NCI-H446 (cell line): Measurements from ENCODE around the gene UGT3A2.

Experiments
- DNase-seq, 2 experiments: peaks; one replicate each; lab custom pipeline; 2025; lab: John Stamatoyannopoulos, UW

Gene UGT3A2, protein sequence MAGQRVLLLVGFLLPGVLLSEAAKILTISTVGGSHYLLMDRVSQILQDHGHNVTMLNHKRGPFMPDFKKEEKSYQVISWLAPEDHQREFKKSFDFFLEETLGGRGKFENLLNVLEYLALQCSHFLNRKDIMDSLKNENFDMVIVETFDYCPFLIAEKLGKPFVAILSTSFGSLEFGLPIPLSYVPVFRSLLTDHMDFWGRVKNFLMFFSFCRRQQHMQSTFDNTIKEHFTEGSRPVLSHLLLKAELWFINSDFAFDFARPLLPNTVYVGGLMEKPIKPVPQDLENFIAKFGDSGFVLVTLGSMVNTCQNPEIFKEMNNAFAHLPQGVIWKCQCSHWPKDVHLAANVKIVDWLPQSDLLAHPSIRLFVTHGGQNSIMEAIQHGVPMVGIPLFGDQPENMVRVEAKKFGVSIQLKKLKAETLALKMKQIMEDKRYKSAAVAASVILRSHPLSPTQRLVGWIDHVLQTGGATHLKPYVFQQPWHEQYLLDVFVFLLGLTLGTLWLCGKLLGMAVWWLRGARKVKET

GRCh38 chr5:36066540-36067210, at the start of gene UGT3A2:
TSS of gene UGT3A2 (minus strand) at chr5:36066882. CDS start at chr5:36066789, 93 bp downstream.
- DNase-seq, result no peak

DNA sequence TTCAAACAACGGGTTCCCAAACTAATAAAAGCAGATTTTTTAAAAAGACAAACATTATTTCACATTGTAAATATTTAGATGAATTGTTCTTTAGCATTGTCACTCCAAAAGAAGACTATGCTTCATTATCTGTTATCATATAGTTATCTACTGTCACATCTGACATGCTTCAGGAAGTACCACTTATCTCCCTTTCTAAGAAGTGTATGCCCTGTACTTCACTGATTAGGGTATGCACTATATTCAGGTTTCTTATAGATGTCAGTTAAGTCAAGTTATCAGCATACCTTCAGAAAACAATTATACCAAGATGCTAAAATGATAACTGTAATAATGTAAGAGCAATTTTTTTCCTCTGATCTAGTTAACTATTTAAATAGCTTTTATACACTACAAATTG, 44.6 kb upstream of the UGT3A2 start:
- no peak for DNase-seq

GRCh38 chr5:36108758-36109460, 42.2 kb upstream of the UGT3A2 start:
- no peak for DNase-seq

GRCh38 chr5:36105819-36106218, 39.1 kb upstream of the UGT3A2 start:
- DNase-seq, result no peak

GRCh38 chr5:36099748-36100147, 33.1 kb upstream of the UGT3A2 start:
- DNase-seq, result no peak

DNA sequence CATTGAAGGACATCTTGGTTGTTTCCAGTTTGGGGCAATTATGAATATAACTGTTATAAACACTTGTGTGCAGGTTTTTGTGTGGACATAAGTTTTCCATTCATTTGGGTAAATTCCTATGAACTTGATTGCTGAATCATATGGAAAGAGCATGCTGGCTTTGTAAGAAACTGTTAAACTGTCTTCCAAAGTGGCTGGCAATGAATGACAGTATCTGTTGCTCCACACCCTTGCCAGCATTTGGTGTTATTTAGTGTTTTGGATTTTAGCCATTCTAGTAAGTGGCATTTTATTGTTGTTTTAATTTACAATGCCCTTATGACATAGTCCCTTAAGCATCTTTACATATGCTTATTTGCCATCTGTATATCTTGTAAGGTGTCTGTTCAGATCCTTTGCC, 29.8 kb upstream of the UGT3A2 start:
- no peak for DNase-seq

GRCh38 chr5:36089989-36090388, 23.3 kb upstream of the UGT3A2 start:
- peak; percentile 9 to 51 for DNase-seq

- peak; percentile 56 to 80 for DNase-seq
These were observed 12.6 kb upstream of the UGT3A2 start for GRCh38 chr5:36079200-36079781.

- no peak for DNase-seq
These were observed 11.7 kb upstream of the UGT3A2 start for GRCh38 chr5:36078430-36078829.

GRCh38 chr5:36073595-36074216, 7.0 kb upstream of the UGT3A2 start:
- no peak for DNase-seq

DNA sequence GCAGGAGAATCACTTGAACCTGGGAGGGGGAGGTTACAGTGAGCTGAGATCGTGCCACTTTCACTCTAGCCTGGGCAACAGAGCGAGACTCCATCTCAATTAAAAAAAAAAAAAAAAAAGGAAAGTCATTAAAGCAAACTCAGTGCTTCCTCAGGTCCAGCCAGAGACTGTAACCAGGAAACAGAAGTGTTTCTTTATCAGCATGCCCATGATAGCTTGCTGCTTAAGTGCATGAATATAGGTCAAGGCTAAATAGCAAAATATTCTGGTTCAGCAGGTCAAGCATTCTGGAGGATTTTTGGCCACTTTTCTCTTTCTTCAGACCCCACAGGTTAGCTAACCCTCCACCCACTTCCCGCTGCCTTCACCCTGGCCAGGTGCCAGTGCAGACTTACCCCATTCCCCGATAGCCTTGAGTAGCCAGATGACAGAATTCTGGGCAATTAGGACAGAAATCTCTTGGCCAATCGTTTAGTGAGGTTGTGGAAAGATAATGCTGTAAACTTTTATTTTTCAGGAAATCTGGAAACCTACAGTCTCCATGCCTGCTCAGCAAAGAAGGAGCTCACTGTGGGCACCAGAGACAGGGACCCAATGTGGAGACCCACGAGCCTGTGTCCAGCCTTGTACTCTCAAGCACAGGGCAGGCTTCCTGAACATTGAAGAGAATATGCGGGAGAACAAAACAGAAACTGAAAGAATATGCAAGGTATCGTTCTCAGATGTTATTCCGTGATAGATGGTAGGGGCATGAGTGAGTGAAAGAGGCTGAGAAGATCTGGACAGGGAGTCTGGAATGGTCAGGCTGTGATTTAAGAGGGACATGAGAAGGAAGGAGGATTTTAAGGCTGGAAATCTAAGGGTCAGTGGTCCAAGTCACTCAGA, 4.2 kb upstream of the UGT3A2 start:
- DNase-seq, result no peak

- DNase-seq, result no peak
These were observed 2.1 kb upstream of the UGT3A2 start for GRCh38 chr5:36068751-36069281.

- DNase-seq, result no peak
These were observed 612 bp downstream of the UGT3A2 start for GRCh38 chr5:36066001-36066539.

GRCh38 chr5:36060420-36060887, 6.2 kb downstream of the UGT3A2 start:
- DNase-seq, result peak in 1 of 2 experiments; percentile 47

DNA sequence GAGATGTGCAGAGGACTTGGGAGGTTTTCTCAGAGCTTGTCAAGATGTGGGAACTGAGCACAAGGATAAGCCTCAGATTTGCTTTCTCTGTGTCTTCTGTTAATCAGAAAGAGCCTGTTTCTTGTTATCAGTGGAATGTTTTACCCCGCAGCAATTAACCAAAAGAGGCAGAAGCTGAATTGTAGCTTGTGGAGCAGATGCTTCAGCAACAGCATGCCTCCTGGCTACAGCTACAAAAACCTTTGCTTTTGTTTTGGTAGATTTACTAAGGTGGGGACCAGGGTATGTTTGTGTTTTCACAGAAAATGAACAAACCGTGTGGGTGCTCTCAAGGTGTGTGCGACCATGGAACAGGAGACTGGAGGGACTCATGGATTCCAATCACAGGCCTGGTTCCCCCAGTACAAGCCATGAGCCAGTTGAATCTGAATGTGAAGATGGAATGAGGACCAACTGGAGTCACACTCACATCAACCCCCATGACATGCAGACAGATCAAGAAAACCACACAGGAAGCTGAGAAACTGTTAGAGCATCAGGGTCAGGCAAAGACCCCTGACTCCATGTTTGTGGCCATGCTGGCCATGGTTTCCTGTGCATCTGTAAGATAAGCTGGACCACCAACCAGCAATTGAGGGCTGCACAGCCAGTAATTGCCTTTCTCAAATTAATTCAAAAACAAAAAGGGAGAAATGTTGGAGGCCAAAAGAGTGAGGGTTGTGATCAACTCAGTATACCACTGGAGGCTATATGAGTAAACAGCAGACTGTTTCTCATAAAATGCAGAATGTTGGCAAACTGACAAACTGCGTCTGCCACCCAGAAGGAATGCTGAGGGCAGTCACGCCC, 6.9 kb downstream of the UGT3A2 start:
- no peak for DNase-seq

GRCh38 chr5:36058776-36059175, 7.9 kb downstream of the UGT3A2 start:
- no peak for DNase-seq

GRCh38 chr5:36057386-36057785, 9.3 kb downstream of the UGT3A2 start:
- DNase-seq, result no peak

DNA sequence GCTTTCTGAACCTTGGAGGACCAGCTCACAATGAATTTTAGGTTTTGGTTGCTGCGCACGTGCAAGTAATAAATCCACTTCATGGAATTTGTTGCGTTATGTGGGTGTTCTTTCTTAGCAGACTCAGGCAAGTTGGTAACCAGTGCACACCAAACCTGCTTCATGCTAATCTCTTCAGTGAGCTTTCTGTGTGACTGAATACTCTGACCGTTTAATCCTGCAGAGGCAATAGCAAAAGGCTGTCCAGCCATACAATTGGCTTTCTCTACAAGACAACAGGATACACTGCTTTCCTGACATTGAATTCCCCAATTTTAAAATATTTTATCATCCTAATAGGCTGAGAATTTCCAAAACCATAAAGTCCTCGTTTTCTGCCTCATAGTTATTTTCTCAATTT, 10.3 kb downstream of the UGT3A2 start:
- no peak for DNase-seq

DNA sequence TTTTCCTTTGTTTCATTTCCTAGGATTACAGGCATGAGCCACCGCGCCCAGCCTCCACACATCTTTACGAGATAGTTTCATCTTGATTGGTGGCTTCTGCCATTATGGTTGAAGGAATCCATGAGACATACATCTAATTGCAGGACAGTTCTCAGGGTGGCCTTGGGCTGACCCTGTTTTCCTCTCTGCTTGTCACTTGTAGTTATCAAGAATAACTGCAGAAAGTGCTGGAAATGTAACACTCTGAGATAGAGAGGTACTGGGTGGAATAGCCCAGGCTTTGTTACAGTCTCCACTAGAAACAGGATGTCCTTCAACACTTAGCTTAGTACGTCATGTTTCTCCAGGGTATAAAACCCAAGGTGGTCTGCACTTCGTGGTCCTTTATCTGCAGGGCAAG, 10.7 kb downstream of the UGT3A2 start:
- DNase-seq, result no peak
